Measurements from ENCODE around the gene MIGA2.

Gene MIGA2

DNA sequence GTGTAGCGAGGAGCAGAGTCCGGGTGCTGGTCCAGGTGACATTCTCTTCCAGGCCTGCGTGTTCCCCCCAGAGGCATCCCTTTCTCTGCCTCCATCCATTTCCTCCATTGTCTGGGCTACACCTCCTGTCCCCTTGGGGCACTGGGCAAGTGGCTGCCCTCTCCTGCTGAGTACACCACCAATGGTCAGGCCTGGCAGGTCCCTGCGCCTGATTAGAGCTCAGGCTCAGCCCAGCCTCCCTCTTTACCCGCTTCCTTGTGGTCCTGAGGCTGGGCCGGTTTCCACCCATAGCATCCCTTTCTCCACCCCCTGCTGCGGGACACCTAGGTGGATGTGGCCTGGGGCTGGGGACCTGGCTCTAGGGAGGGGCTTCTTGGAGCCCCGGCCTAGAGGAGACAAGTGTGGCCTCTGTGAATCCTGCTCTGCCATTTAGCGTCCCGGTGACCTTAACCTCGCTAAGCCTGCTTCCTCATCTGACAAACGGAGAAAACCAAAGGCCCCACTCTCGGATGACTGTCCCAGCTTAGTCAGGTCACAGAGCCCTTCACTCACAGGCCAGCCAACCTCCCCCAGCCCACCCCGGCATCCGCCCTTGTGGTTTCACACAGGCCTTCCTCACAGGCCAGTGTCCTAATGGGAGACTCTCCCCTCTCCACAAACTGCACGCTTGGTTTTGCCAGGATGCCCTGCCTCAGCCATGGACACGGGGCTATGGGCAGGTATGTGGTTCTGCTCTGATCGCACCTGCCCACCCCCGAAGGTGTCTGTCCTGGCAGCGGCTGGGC, 57.4 kb downstream of the MIGA2 start:
- H3K4me3 ChIP-seq (ENCODE audit: low read length): no peak overlapping the region
- no peak for DNase-seq (ENCODE audit: low read depth, low spot score)

DNA sequence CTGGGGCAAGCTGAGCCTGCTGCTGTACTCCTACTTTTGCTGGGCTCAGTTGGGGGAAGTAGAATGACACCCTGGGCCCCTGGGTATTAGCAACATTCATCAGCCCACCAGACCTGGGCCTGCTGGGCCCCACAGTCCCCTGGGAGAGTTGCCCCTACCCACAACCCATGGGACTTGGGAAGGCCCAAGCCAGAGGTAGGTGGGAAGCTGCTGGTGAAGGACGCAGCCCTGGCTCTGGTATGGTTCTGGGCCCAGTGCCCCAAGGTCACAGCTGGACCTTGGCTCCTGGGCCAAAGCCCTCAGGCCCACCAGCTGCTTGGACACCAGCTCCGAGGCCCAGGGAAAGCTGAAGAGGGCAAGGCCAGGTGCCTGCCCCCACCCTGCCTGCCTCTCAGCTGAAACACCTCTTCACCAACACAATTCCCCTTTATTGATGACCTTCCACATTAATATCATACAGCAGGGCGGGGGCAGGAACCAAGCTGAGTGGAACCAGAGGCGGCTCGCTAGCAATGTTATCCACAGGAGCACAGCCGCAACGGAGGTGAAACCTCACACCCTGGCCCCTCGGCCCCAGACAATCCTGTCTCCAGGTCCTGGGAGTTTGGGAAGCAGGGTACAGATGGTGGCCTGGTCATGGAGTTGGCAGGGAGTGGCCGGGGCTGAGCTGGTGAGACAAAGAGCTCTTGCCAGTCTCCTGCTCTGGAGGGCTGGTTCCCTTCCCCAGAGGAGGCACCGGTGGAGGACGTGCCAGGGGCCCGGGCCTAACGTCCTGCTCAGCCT, 58.2 kb downstream of the MIGA2 start:
- H3K4me3 ChIP-seq (ENCODE audit: low read length): no peak overlapping the region
- no peak for DNase-seq (ENCODE audit: low read depth, low spot score)

DNA sequence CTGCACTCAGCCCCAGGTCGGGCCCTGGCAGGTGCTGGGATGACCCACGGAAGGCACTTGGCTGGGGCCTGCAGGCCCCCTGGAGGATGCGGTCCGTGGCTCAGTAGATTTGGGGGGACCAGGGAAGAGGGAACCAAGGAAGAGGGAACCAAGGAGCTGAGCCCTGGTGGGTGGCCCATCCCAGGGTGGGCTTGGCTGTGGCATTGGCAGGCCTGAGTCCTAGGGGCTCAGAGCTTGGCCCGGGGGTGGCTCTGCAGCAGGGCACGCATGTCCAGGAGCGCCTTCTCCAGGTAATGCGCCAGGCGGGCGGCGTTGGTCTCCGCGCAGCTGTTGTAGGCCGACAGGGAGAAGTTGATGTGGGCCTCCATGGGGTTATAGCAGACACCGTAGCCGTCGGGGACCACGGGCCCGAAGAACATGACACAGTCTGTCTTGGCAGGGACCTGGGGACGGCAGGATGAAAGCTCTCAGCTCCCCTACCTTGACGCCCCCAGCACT, 58.8 kb downstream of the MIGA2 start:
- DNase-seq (ENCODE audit: low read depth, low spot score): no peak
- no peak overlapping the region for H3K4me3 ChIP-seq (ENCODE audit: low read length)

DNA sequence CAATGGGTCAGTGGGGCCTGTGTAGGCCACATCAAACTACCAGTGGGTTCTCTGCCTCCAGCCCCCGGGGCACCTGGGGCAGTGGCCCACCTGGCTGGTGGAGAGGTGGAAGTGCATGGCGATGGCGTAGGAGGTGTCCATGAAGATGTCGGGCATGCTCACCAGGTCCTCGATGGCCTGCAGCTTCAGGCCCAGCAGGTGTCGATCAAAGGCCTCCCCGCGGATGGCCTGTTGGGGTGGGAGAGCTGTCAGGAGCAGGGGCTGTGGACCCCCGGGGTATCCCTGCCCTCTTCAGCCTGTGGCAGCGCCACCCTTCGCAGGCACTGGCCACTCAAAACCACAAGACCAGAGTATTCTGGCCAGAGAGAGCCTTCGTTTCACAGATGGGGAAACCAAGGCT, 59.5 kb downstream of the MIGA2 start:
- no peak for DNase-seq (ENCODE audit: low read depth, low spot score)

DNA sequence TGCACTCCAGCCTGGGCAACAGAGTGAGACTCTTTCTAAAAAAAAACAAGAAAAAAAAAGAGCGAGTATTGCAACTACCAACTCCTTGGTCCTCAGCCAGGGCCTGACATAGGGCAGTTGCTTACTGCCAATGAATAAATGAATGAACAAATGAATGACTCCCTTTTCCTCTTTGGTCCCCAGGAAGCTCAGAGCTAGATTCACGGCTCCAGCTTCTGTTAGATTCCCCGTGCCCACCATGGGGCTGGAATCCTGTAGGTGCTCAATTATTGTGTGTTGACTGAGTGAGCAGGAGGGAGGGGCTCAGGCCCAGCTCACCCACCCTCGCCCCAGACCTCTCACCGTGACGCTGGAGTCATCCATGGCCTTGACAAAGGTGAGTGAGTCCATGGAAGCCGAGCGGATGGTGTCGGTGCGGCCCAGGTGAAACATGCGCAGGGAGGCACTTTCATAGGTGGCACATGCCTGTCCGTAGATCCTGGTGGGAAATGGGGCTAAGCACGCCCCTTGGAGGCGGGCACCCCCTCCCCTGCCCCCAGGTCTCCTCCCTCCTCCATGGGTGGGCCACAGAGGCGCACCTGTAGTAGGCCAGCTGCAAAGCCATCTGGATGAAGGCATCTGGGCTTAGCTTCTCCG, 61.4 kb downstream of the MIGA2 start:
- no peak for DNase-seq (ENCODE audit: low read depth, low spot score)
- H3K4me3 ChIP-seq (ENCODE audit: low read length): no peak overlapping the region

More for the DNA sequence above, 59.5 kb downstream of the MIGA2 start:
- H3K4me3 ChIP-seq (ENCODE audit: low read length): no peak overlapping the region

DNA sequence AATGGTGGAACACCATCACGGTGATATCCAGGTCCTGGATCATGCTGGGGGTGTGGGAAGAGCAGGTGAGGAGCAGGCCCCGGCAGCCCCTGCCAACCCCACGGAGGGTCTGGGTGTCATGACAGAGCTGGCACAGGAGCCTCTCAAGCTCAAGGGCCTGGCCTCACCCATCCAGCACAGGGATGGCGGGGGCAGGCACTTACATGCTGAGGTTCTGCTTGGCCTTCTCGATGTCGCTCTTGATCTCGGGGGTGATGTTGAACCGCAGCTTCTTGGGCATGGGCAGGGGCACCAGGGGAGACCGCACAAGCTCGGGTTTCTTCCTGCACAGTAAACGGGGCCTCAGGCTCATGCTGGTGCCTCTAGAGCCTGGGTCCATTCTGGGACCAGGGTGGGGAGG, 61.9 kb downstream of the MIGA2 start:
- no peak for DNase-seq (ENCODE audit: low read depth, low spot score)
- H3K4me3 ChIP-seq (ENCODE audit: low read length): no peak overlapping the region

DNA sequence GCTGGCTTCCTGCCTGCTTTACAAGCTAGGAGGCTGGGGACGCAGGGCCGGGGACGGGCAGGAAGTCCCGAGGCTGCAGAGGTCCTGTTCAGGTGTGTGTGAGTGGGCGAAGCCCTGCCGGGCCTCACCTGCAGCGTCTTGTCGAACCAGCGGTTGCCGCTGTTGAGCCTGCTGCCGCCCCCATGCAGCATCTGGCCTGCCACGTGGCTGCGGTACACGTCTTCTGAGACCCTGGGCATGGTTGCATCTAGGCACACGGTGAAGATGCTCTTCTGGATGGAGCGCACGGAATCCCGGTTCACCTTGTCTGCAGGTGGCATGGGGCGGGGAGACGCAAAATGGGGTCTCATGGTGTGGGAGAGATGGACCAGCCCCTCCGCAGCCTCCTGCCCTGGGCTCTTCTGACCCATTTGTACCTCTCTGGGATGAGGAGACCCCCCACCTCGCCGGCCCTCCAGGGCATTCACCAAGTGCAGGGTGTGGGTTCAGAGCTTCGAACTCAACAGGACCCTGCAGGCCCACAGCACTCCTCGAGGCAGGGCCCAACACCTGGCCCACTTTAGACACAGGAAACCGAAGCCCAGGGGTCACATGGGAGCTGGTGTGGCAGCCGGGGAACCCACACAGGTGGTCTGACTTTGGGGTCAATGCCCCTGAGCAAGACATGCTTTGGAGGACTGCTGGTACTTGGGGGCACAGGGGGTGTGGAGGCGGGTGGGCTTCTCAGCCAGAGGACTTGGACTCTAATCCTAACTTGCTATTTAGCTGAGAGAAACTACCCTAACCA, 64.2 kb downstream of the MIGA2 start:
- no peak for DNase-seq (ENCODE audit: low read depth, low spot score)
- no peak overlapping the region for H3K4me3 ChIP-seq (ENCODE audit: low read length)

DNA sequence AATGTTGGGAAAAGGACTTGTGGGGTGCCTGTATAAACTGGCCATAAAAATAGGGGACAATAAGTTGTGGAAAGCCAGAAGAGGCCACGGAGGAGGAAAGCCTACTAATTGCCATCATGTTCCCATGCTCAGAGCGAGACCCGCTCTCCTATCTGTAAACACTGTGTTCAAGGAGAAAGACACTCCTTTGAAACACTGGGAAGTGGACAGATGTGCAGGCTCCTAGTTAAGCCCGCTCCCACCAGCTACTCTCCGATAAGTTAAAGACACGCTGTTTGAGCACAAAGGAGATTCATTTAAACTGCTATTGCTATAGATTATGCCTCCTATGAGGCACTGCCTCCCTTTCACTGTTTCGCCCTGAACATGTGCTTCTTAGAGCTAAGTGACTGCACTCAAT, 64.9 kb downstream of the MIGA2 start:
- DNase-seq (ENCODE audit: low read depth, low spot score): no peak
- H3K4me3 ChIP-seq (ENCODE audit: low read length): no peak overlapping the region

DNA sequence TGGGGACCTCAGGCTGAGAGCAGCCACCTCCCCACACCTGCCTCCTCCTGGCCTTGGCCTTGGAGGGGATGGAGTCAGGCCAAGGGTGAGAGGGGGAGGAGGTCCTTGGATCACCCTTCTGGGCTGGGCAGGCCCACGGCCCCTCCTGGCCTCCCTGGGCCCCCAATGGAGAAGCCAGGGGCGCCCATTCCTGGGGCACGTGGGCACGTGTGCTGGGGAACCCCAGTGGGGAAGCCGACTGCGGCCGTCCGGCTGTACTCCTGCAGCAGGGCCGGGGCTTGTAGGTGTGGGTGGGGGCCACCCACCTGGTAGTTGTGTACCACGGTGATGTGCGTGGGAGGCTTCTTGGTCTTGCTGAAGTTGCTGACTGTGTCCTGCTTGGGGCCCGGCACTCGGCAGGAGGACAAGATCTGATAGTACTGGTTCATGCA, 65.7 kb downstream of the MIGA2 start:
- no peak overlapping the region for H3K4me3 ChIP-seq (ENCODE audit: low read length)
- DNase-seq (ENCODE audit: low read depth, low spot score): no peak

DNA sequence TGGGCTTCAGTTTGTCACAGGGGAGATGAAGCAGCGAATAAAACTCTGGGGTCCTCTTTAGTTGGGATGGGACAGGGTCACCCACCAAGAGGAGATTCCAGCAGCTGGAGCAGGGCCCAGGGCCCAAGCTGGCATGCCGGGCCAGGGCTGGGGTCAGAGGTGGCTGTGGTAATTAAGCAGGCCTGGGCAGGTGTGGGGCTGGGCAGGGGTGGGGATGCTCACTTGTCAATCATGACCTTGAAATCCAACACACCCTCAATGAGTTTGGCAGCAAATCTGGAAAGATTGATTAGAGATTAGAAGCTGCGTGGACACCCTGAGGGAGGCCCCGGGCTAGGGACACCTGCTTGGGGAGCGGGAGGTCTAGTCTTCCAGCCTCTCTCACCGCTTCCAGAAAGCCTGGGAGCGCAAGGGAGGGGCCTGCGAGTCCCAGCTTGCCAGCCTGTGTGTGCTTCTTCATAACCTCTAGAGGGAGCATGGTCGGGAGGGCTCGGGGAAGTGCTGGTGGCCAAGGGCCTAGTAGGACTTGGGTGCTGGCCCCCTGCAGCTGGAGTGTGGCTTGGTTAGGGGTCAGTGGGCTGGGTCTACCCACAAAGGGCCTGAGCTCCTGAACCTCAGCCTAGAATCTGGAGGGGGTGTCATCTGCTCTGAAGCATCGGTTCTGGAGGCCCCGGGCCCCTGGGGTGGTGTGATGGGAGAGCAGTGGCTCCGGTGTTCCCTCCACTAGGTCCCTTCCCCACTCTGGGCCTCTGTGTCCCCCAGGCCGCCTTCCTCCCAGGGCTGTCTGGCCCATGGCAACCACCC, 66.6 kb downstream of the MIGA2 start:
- no peak overlapping the region for H3K4me3 ChIP-seq (ENCODE audit: low read length)
- DNase-seq (ENCODE audit: low read depth, low spot score): peak; percentile 32

DNA sequence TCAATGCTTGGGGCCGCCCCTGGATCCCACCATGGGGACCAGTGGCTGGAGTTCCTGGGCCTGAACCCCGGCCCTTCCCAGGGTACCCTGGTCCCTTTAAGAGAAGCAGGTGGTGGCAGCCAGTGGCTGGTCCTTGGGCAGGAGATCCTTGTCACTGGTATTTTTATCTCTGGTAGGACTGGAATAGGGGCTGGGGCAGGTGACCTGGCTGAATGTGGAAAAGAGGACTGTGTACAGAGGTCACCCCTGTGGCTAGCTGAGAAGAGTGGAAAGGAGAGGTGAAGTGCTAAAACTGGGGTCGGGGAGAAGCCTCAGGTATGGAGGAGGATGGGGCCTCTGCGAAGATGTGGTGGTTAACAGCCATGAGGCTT, 67.2 kb downstream of the MIGA2 start:
- no peak for DNase-seq (ENCODE audit: low read depth, low spot score)
- no peak overlapping the region for H3K4me3 ChIP-seq (ENCODE audit: low read length)

DNA sequence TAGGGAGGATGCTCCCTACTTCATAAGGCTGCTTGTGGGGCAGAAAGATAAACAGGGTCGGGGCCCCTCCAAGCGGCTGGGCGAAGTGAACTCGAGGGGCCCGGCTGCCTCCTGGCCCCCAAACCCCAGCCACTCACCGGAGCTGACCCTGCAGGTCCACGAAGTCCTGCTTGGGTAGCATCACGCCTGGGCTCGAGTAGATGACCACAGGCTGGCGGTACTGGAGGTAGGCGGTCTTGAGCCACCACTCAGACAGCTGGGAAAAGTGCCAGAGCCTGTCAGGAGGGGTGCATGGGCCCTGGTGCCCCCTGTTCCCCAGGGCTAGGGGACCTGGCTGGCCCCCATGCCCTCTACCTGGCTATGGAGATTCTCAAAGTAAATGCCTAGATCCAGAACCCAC, 67.6 kb downstream of the MIGA2 start:
- no peak overlapping the region for H3K4me3 ChIP-seq (ENCODE audit: low read length)
- no peak for DNase-seq (ENCODE audit: low read depth, low spot score)

DNA sequence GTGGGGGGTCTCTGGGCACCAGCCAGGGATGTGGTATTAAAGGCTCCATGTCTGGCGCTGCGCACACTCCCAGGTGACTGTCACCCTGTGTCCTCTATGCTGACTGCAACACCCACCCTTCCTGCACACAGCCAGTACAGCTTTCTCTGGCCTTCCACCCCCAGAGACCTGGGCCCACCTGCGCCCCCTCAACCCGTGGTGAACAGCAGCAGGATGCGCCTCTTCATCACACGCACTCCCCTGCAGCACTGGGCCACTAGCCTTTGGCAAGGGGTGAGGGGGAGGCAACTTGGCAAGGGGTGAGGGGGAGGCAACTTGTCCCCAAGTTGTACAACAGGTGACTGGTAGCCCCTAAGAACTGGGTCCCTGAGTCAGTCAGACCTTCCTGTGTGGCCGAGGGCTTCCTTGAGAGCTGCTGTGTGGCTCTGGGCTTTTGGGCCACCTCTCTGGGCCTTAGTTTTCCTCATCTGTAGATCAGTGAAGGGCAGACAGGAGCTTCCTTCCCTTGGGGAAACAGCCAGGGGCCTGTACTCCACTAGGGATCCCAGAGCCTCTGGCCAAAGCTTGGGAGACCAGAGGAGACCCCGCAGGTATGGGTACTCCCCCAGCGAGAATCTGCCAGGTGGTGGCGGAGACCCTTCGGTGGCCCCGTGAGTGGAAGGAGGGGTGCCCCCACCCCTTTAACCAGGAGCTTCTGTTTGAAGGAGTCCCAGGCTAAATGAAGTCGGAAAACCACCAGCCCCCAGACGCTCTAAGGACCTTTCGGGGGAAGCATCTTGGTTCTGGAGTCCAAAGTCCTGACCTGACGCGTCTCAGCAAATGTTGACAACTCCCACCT, 69.7 kb downstream of the MIGA2 start:
- H3K4me3 ChIP-seq (ENCODE audit: low read length): no peak overlapping the region
- DNase-seq (ENCODE audit: low read depth, low spot score): no peak

DNA sequence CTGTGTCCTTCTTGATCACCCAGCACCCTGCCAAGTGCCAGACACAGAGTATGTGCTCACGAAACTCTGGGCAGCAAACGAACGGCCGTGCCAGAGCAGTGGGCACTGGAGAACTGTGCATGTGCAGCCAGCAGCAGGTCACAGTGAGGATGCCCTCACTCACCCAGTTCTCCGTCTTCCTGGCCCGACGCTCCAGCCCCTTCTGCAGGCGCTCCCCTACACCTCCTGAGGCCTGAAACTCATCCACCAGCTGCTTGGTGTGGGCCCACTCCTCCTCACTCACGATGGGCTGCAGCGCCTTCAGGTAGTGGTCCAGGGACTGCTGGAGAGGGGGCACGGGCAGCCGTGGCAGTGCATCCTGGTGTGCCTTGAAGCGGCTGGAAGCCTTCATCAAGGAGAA, 71.2 kb downstream of the MIGA2 start:
- no peak for DNase-seq (ENCODE audit: low read depth, low spot score)
- no peak overlapping the region for H3K4me3 ChIP-seq (ENCODE audit: low read length)

DNA sequence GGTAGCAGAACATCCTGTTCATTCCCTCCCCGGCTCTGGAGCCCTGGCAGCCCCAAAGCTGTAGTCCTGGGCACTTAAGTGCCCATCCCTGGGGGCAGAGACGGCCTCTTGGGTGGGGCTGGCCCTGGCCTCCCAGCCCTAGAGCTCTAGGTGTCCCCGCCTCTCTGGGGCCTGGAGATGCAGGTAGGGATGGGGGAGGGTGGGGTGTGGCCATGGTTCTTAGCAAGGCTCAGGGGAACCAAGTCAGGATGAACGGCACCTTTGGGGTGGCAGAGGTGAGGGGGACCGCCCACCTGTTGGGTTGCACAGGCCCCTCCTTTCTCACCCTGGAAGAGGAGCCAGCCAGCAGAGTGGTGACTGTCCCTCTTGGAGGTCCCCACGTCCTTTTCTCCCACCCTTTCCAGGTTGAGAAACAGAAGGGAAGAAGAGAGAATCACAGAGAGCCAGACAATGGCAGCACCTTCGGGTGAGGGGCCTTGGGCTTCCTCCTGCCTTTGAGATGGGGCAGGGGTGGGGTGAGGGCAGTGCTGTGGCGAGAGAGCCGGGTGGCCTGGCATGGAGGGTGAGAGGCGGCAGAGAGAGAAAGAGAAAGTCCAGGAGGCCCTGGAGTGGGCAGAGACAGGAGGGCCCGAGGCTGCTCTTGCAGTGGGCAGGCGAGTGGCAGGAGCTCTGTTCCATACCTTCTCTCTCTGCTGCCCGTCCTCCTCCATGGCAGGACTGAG, 71.8 kb downstream of the MIGA2 start:
- no peak overlapping the region for H3K4me3 ChIP-seq (ENCODE audit: low read length)
- DNase-seq (ENCODE audit: low read depth, low spot score): no peak

DNA sequence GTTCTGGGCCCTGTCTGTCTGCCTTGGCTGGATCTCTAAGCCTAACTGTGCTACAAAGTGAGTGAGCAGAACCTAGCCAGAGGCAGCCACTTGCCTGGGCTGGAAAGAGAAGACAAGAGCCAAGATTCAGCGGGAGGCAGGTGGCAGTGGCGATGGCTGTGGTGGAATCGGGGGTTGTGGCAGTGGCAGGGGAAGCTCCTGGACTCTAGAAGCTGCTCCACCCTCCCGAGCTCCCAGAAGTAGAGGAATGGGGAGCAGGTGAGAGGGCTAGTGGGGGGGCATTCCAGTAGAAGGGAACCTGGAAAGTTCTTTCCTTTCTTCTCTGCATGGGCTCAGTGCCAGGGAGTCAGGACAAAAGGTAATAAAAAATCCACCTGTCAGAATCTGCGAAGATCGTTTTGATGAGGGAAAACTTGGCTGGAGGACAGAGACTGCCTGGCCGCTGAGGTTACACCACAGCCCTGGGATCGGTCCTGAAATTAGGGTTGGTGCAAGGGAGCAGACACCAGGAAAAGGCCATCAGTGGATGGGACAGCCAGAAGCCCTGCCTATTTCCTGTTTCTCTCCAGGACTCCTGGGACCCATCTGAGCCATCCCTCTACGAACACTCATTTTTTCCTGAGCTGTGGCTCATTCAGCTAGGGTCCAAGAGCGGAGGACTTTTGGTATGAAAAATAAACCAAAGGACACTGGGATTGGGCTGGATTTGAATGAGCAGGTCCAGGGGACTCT, 72.5 kb downstream of the MIGA2 start:
- no peak overlapping the region for H3K4me3 ChIP-seq (ENCODE audit: low read length)
- DNase-seq (ENCODE audit: low read depth, low spot score): no peak

DNA sequence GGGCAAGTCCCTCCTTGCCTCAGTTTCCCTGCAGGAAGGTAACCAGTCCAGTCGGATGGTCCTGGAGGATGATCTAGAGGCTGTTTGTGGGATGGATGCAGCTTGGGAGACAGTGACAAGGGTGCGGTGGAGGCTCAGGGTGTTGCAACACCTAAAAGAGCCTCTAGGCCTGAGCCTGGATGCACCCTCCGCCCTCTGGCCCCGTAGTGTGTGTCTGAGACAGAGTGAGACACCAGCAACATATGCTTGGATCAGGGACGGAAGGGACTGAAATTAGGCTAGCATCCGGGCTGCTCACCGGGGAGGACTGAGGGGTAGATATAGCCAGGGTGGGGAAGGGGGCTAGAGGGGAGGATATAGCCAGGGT, 73.1 kb downstream of the MIGA2 start:
- H3K4me3 ChIP-seq (ENCODE audit: low read length): no peak overlapping the region
- DNase-seq (ENCODE audit: low read depth, low spot score): peak; percentile 15
